DOHH2 (cell line): ENCODE measurements around the gene TCEAL9.

Experiments
- CTCF ChIP-seq: fragments of 200-600 bp; sonication (generic); IDR thresholded peaks from one replicate; pipeline ENCODE4 v1.5.1; 2014; ENCODE audit warnings: antibody characterized with exemption, mild to moderate bottlenecking, low read depth, low read length; ENCODE audit not compliant: poor library complexity, severe bottlenecking
- EZH2phosphoT487 ChIP-seq: fragments of 200-600 bp; sonication (generic); IDR thresholded peaks from 2 replicates; pipeline ENCODE4 v1.6.1; 2017; ENCODE audit warnings: borderline replicate concordance, mild to moderate bottlenecking, antibody characterized with exemption, low read length, moderate library complexity, mixed read lengths

GRCh38 chrX:103360916-103361315 is 4.6 kb downstream of the TCEAL9 start:
- TF ChIP-seq CTCF (no peak), EZH2phosphoT487 (no peak)
